HS-27A (cell line): Measurements from ENCODE around the gene EPS8.

Source experiments
- DNase-seq: peaks from one replicate; pipeline ENCODE4 v3.0.0-alpha.2; 2012; ENCODE audit warnings: low read depth, missing footprints

EPS8 gene

GRCh38 chr12:15602051-15602672, 187.0 kb downstream of the EPS8 start:
- DNase-seq = no peak

- DNase-seq = peak; percentile 83
These were observed 187.9 kb downstream of the EPS8 start for GRCh38 chr12:15601210-15601800.

- no peak for DNase-seq
These were observed 188.8 kb downstream of the EPS8 start for GRCh38 chr12:15600223-15600935.

- DNase-seq = peak; percentile 59
These were observed 189.7 kb downstream of the EPS8 start for GRCh38 chr12:15599266-15600037.

GRCh38 chr12:15597125-15597830, 191.9 kb downstream of the EPS8 start:
- no peak for DNase-seq

GRCh38 chr12:15596174-15596573, 193.0 kb downstream of the EPS8 start:
- no peak for DNase-seq

GRCh38 chr12:15592934-15593333, 196.3 kb downstream of the EPS8 start:
- no peak for DNase-seq

GRCh38 chr12:15591811-15592210, 197.4 kb downstream of the EPS8 start:
- no peak for DNase-seq

GRCh38 chr12:15590180-15590826, 198.9 kb downstream of the EPS8 start:
- DNase-seq = peak; percentile 50

GRCh38 chr12:15589328-15590032, 199.7 kb downstream of the EPS8 start:
- DNase-seq = no peak

GRCh38 chr12:15584366-15585041, 204.7 kb downstream of the EPS8 start:
- DNase-seq = no peak

- no peak for DNase-seq
These were observed 205.4 kb downstream of the EPS8 start for GRCh38 chr12:15583804-15584203.

GRCh38 chr12:15581006-15581405, 208.2 kb downstream of the EPS8 start:
- DNase-seq = no peak

- DNase-seq = no peak
These were observed 208.8 kb downstream of the EPS8 start for GRCh38 chr12:15580431-15580830.

GRCh38 chr12:15575671-15576541, 213.3 kb downstream of the EPS8 start:
- no peak for DNase-seq

- DNase-seq = no peak
These were observed 214.8 kb downstream of the EPS8 start for GRCh38 chr12:15574353-15574752.
